ENCODE results near the gene PCSK5. TPM values are rescaled to one million over a fixed set of nuclear protein-coding genes. Genes with fewer than 3 reads are reported as not detected.

PCSK5 gene
- total and polyA plus RNA-seq, 2 donors (not counting 3 experiments of a cell fraction or from before 2014, with no cell fraction given) = 2.6 to 4.8 TPM

GRCh38 chr9:76112151-76112550, 221.7 kb downstream of the PCSK5 start:
- POLR2A ChIA-PET = no interaction called here
- Histone ChIP-seq H3K9ac (replicated peaks; ENCODE audit: extremely low read depth, insufficient read depth, low read length) (no peak overlapping the region), H3K79me2 (ENCODE audit: control insufficient read depth, insufficient read depth, low read length) (no peaks in the 10 kb centered on the region), H3K27ac (ENCODE audit: insufficient read depth, low read depth, low read length) (no peak overlapping the region), H3K4me3 (replicated peaks in 1 of 3; ENCODE audit: insufficient read depth in 1 of 3, low read depth in 1 of 3, low read length in 3 of 3) (no peak overlapping the region), H3K36me3 (ENCODE audit: control insufficient read depth in 2 of 2, extremely low read depth in 1 of 2, insufficient read depth in 2 of 2, low read length in 2 of 2) (no peaks in the 10 kb centered on the region), H3K4me1 (ENCODE audit: control insufficient read depth, extremely low read depth, insufficient read depth, low read length) (no peaks in the 10 kb centered on the region), H2AFZ (ENCODE audit: low read depth, low read length) (no peak overlapping the region), H3K4me2 (ENCODE audit: insufficient read depth, low read length) (no peak overlapping the region), H3K9me1 (replicated peaks; ENCODE audit: control insufficient read depth, extremely low read depth, insufficient read depth, low read length) (no peaks in the 10 kb centered on the region), H3K27me3 (ENCODE audit: control insufficient read depth in 2 of 2, insufficient read depth in 2 of 2, low read length in 2 of 2) (no peaks in the 10 kb centered on the region), H3K9me3 (replicated peaks; ENCODE audit: control insufficient read depth, insufficient read depth, low read length) (no peaks in the 10 kb centered on the region), H4K20me1 (replicated peaks; ENCODE audit: control insufficient read depth, extremely low read depth, insufficient read depth, low read length) (no peaks in the 10 kb centered on the region)
- TF ChIP-seq GATA2 (IDR thresholded peaks at IDR 0.05; ENCODE audit: insufficient read depth, insufficient read length, low read depth, low read length) (no peak), MAX (IDR thresholded peaks at IDR 0.05; ENCODE audit: insufficient read depth, insufficient read length) (no peak), POLR2A (IDR thresholded peaks at IDR 0.05; ENCODE audit: low read depth, low read length) (no peak), POLR2AphosphoS5 (IDR thresholded peaks at IDR 0.05; ENCODE audit: insufficient read depth, low read depth, low read length) (no peak), MYC (IDR thresholded peaks at IDR 0.05; ENCODE audit: low read depth, low read length) (no peak), JUN (IDR thresholded peaks at IDR 0.05; ENCODE audit: borderline replicate concordance, insufficient read depth, insufficient read length, low read depth) (no peak)
- dilution Hi-C loops (cut with MboI; ENCODE audit: extremely low pct_ligation_motif_present, low sequenced_read_pairs) = no loop called here
- no peak for FAIRE-seq
- intact Hi-C loops (cut with micrococcal nuclease) = no loop called here
- CTCF ChIA-PET = no interaction called here
- DNase-seq (ENCODE audit: low read depth, low spot score) = no peak
- no TSS peak for BruUV-seq (replicated peaks)

- Histone ChIP-seq H3K27ac (ENCODE audit: insufficient read depth, low read depth, low read length) (no peak overlapping the region), H3K36me3 (ENCODE audit: control insufficient read depth in 2 of 2, extremely low read depth in 1 of 2, insufficient read depth in 2 of 2, low read length in 2 of 2) (no peaks in the 10 kb centered on the region), H2AFZ (ENCODE audit: low read depth, low read length) (no peak overlapping the region), H3K9me3 (replicated peaks; ENCODE audit: control insufficient read depth, insufficient read depth, low read length) (no peaks in the 10 kb centered on the region), H3K4me3 (replicated peaks in 1 of 3; ENCODE audit: insufficient read depth in 1 of 3, low read depth in 1 of 3, low read length in 3 of 3) (no peak overlapping the region), H3K4me2 (ENCODE audit: insufficient read depth, low read length) (no peak overlapping the region), H3K27me3 (ENCODE audit: control insufficient read depth in 2 of 2, insufficient read depth in 2 of 2, low read length in 2 of 2) (no peaks in the 10 kb centered on the region), H4K20me1 (replicated peaks; ENCODE audit: control insufficient read depth, extremely low read depth, insufficient read depth, low read length) (no peaks in the 10 kb centered on the region), H3K4me1 (ENCODE audit: control insufficient read depth, extremely low read depth, insufficient read depth, low read length) (no peaks in the 10 kb centered on the region), H3K9ac (replicated peaks; ENCODE audit: extremely low read depth, insufficient read depth, low read length) (no peak overlapping the region), H3K79me2 (ENCODE audit: control insufficient read depth, insufficient read depth, low read length) (no peaks in the 10 kb centered on the region), H3K9me1 (replicated peaks; ENCODE audit: control insufficient read depth, extremely low read depth, insufficient read depth, low read length) (no peaks in the 10 kb centered on the region)
- no peak for TF ChIP-seq EZH2 (IDR thresholded peaks at IDR 0.05; ENCODE audit: borderline replicate concordance, low read depth, low read length, severe bottlenecking)
- no peak for TF ChIP-seq CTCF (IDR thresholded peaks at IDR 0.05; ENCODE audit: extremely low read depth in 1 of 2, insufficient read depth in 1 of 2, low read depth in 1 of 2, low read length in 2 of 2)
- no peak for TF ChIP-seq POLR2AphosphoS5 (IDR thresholded peaks at IDR 0.05; ENCODE audit: insufficient read depth, low read depth, low read length)
- TF ChIP-seq POLR2A (IDR thresholded peaks at IDR 0.05; ENCODE audit: low read depth, low read length) = no peak
- TF ChIP-seq GATA2 (IDR thresholded peaks at IDR 0.05; ENCODE audit: insufficient read depth, insufficient read length, low read depth, low read length) = no peak
- no peak for TF ChIP-seq FOS (IDR thresholded peaks at IDR 0.05; ENCODE audit: borderline replicate concordance, insufficient read depth, low read length)
- intact Hi-C loops (cut with micrococcal nuclease) = no loop called here
- DNase-seq (ENCODE audit: low read depth, low spot score) (no peak), FAIRE-seq (no peak)
- BruUV-seq (replicated peaks) = no TSS peak
- CTCF ChIA-PET = interaction anchor here (1.1 kb wide), 1 partner anchor 15 kb away, joined by 3 read pairs; no protein-coding TSS in a partner anchor
- POLR2A ChIA-PET = no interaction called here
- dilution Hi-C loops (cut with MboI; ENCODE audit: extremely low pct_ligation_motif_present, low sequenced_read_pairs) = no loop called here
These were observed 223.7 kb downstream of the PCSK5 start for GRCh38 chr9:76114144-76114543.
